Islet of Langerhans (tissue), 1 donor: ENCODE measurements around the gene C1QTNF5.

ENCODE experiments used
- FAIRE-seq: peaks from one replicate; lab custom pipeline; 2011; peaks lifted over from hg19 to GRCh38; lab: Jason Lieb, UNC

C1QTNF5 gene

GRCh38 chr11:119290894-119291497 is 49.7 kb downstream of the C1QTNF5 start:
- FAIRE-seq, result no peak
